Activated CD8-positive, alpha-beta memory T cell treated with anti-CD3 and anti-CD28 coated beads, Interleukin-2, amount 50 U/mL, for 24 hours (primary cell): ENCODE data around the gene TMEM179.
"Not testable (repeated sequence)": the region's sequence is repeated elsewhere in the genome, so short reads cannot be mapped to it uniquely, and the experiment has no call there.

Experiments used
- DNase-seq: peaks from one replicate; pipeline ENCODE4 v3.0.0-alpha.2; 2020; ENCODE audit errors: extremely low read depth

TMEM179 gene

DNA sequence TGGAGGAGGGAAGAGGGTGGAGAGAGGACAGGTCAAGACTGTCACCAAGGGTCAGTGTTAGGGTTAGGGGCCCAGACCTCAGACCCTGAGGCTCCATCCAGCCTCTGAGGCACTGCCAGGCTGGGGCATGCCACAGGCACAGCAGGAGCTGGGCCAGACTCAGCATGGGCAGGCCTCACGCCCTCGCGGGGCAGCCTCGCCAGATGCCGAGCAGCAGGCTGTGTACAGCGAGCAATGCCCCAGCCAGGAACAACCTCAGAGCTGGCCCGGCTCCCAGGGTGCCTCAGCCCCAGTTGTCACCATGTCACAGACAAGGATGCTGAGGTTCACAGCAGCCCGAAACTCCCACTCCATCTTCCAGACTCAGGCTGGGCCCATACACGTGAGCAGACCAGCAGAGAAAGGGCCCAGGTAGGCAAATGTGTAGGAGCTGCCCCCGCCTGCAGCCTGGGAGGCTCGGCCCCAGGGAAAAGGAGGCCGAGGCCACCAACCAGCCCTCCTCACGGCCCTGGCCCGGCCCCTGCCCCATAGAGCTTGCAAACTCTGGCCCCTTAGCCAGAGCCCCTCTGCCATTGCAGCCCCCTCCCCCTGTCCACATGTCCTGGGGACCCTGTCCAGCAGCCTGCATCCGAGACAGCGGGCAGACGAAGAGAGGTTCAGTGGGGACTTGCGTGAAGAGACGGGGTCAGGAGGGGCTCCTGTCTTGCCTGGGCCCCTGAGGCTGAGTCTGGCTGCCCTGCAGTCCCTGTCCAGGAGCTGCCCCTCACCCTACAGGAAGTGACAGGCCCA, 17.5 kb downstream of the TMEM179 start:
- DNase-seq: no peak

DNA sequence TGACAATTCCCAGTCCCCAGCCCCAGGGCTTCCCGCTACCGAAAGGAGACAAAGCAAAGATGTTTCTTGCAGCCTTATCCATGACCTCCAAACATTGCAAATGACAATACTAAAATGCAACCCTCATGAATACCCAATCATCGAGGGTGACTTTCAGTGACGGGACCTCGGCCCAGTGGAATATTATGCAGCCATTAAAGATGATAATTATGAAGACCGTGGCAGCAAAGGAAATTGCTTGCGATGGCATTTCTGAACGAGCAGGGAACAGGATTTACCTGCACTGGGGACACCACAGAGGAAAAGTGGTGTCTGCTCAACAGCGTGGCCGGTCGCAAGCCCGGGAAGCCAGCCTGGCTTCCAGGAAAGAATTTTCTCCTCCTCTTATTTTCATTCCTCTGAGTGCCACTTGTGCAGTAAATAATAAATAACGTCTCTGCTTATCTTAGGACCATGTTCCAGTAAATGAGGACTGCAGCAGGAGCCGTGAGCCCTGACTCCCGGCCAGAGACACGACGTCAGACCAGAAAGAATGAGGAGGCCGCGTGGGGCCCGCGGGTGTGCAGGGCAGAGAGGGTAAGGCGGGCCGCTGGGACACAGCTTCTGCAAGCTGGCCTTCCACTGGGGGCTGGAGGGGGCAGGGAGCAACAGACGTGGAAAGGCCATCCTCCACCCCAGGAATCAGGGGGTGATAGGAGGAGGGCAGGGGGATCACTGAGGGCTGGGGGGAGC, 18.4 kb downstream of the TMEM179 start:
- no peak for DNase-seq

GRCh38 chr14:104584557-104584956, 20.0 kb downstream of the TMEM179 start:
- no peak for DNase-seq

- DNase-seq: no peak
Measured at GRCh38 chr14:104583424-104584306, 20.9 kb downstream of the TMEM179 start.

- no peak for DNase-seq
Measured at GRCh38 chr14:104582662-104583061, 21.9 kb downstream of the TMEM179 start.

- DNase-seq: no peak
Measured at GRCh38 chr14:104582005-104582404, 22.6 kb downstream of the TMEM179 start.

- no peak for DNase-seq
Measured at GRCh38 chr14:104581521-104581920, 23.1 kb downstream of the TMEM179 start.

DNA sequence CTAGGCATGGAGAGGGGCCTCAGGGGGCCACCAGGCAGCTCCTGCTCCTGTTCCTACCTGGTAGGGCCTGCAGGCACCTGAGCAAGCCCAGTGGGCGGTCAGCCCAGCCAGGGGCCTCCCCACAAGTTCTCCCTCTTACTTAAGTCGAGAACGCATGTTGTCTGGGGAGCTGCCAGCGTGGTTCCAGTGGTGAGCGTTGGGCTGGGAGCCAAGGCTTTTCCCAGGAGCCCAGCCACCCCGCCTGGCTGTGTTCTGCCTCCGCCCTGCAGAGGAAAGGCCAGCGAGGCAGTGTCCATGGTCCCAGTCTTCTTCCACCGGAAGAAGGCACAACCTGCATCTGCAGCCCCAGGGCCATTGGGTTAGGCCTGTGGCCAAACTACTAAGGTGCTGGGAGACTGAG, 23.6 kb downstream of the TMEM179 start:
- no peak for DNase-seq

- not testable (repeated sequence) for DNase-seq
Measured at GRCh38 chr14:104579939-104580338, 24.6 kb downstream of the TMEM179 start.

DNA sequence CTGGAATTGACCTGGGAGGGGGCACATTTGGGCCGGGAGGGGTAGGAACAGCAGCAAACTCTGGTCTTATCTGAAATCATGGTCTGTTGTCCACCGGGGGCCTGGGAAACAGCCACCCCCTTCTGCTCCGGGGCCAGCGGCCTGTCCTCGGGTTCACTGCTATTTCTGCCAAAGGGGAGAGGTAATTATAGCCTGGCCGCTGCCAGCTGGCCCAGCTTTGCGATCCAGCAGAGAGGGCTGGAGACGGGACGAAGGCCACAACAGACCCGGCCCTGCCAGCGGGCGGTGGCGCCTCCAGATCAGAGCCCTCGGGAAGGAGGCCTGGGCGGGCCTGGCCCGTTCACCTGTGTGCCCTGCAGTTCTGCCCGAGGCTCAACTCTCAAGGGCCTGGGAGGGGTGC, 25.1 kb downstream of the TMEM179 start, which contains the start of gene C14orf180:
Gene C14orf180, plus strand, starts transcription at position 258 of the 400 bp plus-strand sequence. CDS start 6,667 bp downstream, outside the sequence.
- DNase-seq: no peak

GRCh38 chr14:104578321-104578720, 26.3 kb downstream of the TMEM179 start:
- DNase-seq: no peak

GRCh38 chr14:104577847-104578301, 26.7 kb downstream of the TMEM179 start:
- no peak for DNase-seq

- DNase-seq: no peak
Measured at GRCh38 chr14:104577426-104577825, 27.1 kb downstream of the TMEM179 start.

GRCh38 chr14:104576970-104577332, 27.6 kb downstream of the TMEM179 start:
- no peak for DNase-seq

GRCh38 chr14:104576232-104576969, 28.2 kb downstream of the TMEM179 start:
- no peak for DNase-seq

- no peak for DNase-seq
Measured at GRCh38 chr14:104574978-104575583, 29.5 kb downstream of the TMEM179 start.

GRCh38 chr14:104574536-104574935, 30.0 kb downstream of the TMEM179 start:
- DNase-seq: no peak

DNA sequence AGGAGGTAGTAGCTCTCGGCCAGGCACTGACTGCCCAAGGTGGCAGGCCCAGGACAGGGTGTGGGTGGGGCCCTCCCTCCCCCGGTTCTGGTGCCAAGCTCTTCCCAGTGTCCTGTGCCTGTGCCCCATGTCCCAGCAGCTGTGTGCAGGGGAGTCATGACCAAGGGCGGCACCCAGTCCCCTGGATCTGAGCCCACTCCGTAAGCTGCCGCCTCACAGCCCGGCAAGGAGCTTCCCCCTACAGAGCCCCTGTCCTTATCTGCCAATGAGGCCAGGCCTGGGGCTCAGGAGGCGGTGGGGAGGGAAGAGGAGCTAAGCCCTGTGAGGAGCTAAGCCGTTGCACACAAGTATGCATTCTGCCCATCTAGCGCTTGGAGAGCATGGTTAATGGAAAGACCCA, 30.6 kb downstream of the TMEM179 start:
- no peak for DNase-seq

DNA sequence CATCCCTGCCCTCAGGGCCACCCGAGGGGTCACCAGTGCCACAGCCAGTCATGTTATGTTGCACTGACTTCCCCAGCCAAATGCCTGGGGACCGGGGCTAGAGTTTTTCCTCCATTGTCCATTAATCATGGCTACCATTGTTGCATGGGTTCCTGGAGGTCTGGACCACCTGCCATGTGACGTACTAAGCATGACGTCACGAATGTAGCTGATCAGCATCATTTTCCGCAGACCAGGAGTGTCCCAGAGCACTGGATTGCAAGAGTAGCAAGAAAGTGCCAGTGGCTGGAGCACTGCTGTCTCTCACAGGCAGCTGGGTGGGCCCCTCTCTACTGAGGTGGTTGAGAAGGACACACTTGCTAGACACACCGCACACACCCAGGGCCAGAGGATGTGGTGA, 31.9 kb downstream of the TMEM179 start:
- DNase-seq: no peak

- DNase-seq: no peak
Measured at GRCh38 chr14:104572024-104572626, 32.4 kb downstream of the TMEM179 start.
